ENCODE measurements around the gene CFAP57. TPM values are rescaled to one million over a fixed set of nuclear protein-coding genes. Genes with fewer than 3 reads are reported as not detected.
A peak's percentile ranks its signal among the peaks of the same experiment; 100 is the strongest.

CFAP57 gene
- total RNA-seq, 2 donors from 2014 or later: 0.12 TPM; not detected in 1

GRCh38 chr1:43265431-43265830 is 93.3 kb downstream of the CFAP57 start:
- no peak overlapping the region for H3K27ac ChIP-seq
- no peak for DNase-seq (ENCODE audit: low spot score)
- H3K36me3 ChIP-seq: no peaks in the 10 kb centered on the region
- no peaks in the 10 kb centered on the region for H3K9me3 ChIP-seq
- H3K4me3 ChIP-seq: no peak overlapping the region
- TF ChIP-seq CTCF (IDR thresholded peaks at IDR 0.05): no peak
- H3K4me1 ChIP-seq: peaks cover 0 to 3% of the 10 kb centered on the region in 2 donors
- no peaks in the 10 kb centered on the region for H3K27me3 ChIP-seq

GRCh38 chr1:43266881-43267280 is 94.8 kb downstream of the CFAP57 start:
- Histone ChIP-seq H3K27me3 (no peaks in the 10 kb centered on the region), H3K4me1 (peaks cover 0 to 9% of the 10 kb centered on the region in 2 donors), H3K9me3 (no peaks in the 10 kb centered on the region), H3K36me3 (no peaks in the 10 kb centered on the region), H3K27ac (no peak overlapping the region), H3K4me3 (no peak overlapping the region)
- DNase-seq (ENCODE audit: low spot score): no peak
- TF ChIP-seq CTCF (IDR thresholded peaks at IDR 0.05): no peak

GRCh38 chr1:43267291-43267805 is 95.2 kb downstream of the CFAP57 start:
- Histone ChIP-seq H3K27me3 (no peaks in the 10 kb centered on the region), H3K27ac (no peak overlapping the region), H3K36me3 (no peaks in the 10 kb centered on the region), H3K4me3 (no peak overlapping the region), H3K9me3 (no peaks in the 10 kb centered on the region), H3K4me1 (peaks cover 0 to 9% of the 10 kb centered on the region in 2 donors)
- no peak for TF ChIP-seq CTCF (IDR thresholded peaks at IDR 0.05)
- no peak for DNase-seq (ENCODE audit: low spot score)

- Histone ChIP-seq H3K27me3 (no peaks in the 10 kb centered on the region), H3K36me3 (no peaks in the 10 kb centered on the region), H3K9me3 (no peaks in the 10 kb centered on the region), H3K4me1 (peaks cover 0 to 9% of the 10 kb centered on the region in 2 donors), H3K4me3 (no peak overlapping the region), H3K27ac (no peak overlapping the region)
- no peak for DNase-seq (ENCODE audit: low spot score)
- TF ChIP-seq CTCF (IDR thresholded peaks at IDR 0.05): no peak
Observed at GRCh38 chr1:43267818-43268425, 95.8 kb downstream of the CFAP57 start.

GRCh38 chr1:43269627-43270375 is 97.7 kb downstream of the CFAP57 start, which contains the start of gene TMEM125:
TSS of gene TMEM125 (plus strand) at chr1:43269983. CDS start at chr1:43272723, 2,740 bp downstream.
- TF ChIP-seq CTCF (IDR thresholded peaks at IDR 0.05): no peak
- H3K27me3 ChIP-seq: no peaks in the 10 kb centered on the region
- DNase-seq (ENCODE audit: low spot score): no peak
- H3K27ac ChIP-seq: no peak within 1 kb of the TSS
- H3K4me3 ChIP-seq: peak within 1 kb of the TSS; percentile 23 to 31
- H3K9me3 ChIP-seq: no peaks in the 10 kb centered on the region
- peaks cover 0 to 20% of the 10 kb centered on the region in 2 donors for H3K4me1 ChIP-seq
- no peaks in the 10 kb centered on the region for H3K36me3 ChIP-seq
